Activated naive CD4-positive, alpha-beta T cell (primary cell): ENCODE data around the gene SLC35D1.
"Not testable (repeated sequence)": the region's sequence is repeated elsewhere in the genome, so short reads cannot be mapped to it uniquely, and the experiment has no call there.

ENCODE experiments used
- DNase-seq, 4 experiments: peaks; one replicate each; lab custom pipeline; 2025; lab: John Stamatoyannopoulos, UW

The SLC35D1 gene

DNA sequence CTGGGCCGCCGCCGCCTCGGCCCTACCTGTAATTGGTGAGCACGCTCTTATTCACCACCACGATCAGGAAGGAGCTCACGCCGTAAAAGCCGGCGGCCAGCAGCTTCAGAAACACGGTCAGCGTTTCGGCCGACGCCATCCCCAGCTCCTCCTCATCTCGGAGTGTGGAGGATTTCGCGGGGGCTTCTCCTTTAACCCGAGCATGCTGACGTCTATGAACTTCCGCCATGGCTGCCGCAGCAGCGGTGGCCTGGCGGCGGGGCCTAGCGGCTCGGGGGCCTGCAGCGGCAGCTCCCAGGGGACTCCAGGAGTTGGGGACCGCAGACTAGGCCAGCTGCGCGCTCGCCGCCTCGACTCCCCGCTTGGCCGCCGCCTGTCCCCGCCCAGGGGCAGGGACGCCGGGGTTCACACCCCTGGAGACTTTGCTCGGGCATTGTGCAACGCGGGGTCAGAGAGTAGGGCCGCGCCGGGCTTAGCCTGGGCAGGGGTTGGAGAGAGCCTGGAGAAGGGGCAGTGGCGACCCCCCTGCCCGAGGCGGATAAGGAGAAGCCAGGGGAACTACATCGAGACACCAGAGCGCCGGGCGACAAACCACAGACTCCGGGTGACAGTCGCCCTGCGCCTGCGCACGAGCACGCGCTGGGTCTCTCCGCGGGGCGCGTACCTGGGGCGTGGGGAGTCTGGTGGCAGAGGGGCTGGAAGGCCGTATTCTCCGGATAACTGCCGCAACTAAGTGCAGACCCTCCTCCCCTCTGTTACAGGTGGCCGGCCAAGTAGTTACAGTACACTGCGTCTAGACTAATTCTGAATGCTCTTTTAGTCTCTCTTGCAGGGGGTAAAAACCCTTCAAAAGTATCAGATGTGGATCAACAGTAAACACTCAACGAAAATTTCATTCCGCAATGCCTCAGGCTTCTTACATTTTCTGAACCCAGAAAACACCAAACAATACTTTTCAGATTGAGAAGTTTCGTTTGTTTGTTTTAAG, at the start of gene SLC35D1:
Gene SLC35D1, minus strand, starts transcription at position 364 of the 988 bp plus-strand sequence. Its CDS starts 135 bp downstream, at position 229.
- DNase-seq, result peak; percentile 33 to 69 (median 60)

- no peak for DNase-seq
These were observed 49.6 kb upstream of the SLC35D1 start for GRCh38 chr1:67103548-67103947.

DNA sequence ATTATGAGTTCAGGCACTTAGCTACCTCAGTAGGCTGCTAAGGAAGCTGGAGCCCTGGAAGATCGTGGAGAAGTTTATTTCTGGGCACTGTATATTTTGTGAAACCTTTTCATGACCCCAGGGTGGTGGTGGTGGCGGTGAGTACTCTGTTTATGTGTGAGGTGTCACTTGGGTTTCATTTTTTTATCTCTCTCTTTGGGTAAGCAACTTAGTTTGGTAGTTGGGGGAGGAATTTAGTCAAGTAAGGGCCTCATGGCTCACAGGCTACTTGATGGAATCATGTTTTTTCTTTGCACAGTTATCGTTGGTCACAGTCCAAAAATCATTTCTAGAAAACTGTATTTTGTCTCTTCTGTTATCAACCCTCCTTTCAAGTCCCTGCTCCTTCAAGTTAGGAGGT, 46.9 kb upstream of the SLC35D1 start:
- DNase-seq, result no peak

DNA sequence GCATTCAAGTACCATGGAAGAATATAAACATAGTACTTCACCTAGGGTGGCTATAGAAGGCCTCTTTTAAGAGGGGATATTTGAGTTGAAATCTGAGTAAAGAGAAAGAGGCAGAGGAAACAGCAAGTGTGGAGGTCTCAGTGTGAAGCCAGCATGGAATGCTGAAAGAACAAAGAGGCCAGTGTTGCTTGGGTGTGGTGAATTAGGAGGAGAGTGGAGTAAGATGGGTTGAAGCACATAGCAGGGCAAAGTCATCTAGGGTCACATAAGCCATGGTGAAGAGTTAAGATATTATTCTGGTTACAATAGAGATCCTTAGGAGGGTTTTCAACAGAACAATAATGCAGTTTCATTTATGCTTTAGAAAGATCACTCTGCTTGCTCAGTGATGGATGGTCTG, 43.4 kb upstream of the SLC35D1 start:
- no peak for DNase-seq

DNA sequence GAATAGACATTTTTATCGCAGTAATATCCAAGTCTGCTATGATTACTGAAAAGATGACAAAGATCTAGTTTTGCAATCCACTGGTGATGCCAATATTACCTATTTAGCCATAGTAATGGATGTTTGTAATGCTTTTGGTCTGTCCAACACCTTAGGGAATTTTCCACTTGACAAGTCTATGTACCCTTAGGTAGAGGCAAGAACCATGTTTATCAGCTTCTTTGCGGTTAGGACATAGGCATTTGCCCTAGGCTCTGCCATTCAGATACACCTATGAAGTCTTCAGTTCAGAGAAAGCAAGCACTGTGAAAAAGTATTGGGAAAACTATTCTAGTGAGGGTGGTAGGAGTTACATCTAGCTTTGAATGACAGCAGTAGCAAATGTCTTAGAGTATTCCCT, 40.2 kb upstream of the SLC35D1 start:
- no peak for DNase-seq

DNA sequence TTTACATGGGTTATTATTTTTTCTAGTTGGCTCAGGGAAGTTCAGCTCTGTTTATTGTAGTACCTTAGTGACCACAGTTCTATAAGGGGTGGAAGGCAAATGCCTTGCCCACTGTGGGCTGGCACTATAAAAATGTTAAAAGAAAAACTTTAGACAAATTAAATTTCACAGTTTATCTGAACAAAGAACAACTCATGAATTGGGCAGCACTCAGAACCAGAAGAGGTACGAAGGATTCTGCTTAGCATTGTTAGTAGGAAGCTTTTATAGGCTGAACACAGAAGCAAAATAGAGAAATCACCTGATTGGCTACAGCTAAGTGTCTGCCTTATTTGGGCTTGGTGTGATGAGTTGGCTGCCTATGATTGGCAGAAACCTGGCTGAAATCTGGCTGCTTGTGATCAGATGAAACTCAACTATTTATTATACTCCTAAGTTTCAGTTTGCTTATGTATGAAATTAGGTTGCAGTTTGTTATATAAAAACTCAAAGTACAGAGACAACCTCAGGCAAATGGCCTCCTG, 35.8 kb upstream of the SLC35D1 start:
- DNase-seq, result no peak

GRCh38 chr1:67088440-67088839, 34.5 kb upstream of the SLC35D1 start:
- DNase-seq, result no peak

DNA sequence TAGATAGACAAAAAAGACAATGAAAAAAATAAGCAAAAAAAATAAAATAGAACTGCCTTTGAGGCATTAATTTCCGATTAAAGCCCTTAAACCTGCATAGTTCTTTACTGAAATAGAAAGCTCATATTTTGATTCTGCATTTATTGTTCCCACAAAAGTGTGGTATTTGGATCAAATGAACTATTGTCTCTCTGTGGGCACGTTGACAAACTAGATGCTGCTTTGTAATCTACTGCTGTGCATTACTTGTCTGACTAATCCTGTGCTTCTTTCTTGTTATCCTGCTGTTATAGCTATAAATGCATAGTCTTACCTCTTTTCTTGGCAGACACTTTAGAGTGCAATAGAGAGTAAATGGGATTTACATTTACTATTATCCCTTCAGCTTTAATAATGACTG, 31.4 kb upstream of the SLC35D1 start:
- DNase-seq, result no peak

DNA sequence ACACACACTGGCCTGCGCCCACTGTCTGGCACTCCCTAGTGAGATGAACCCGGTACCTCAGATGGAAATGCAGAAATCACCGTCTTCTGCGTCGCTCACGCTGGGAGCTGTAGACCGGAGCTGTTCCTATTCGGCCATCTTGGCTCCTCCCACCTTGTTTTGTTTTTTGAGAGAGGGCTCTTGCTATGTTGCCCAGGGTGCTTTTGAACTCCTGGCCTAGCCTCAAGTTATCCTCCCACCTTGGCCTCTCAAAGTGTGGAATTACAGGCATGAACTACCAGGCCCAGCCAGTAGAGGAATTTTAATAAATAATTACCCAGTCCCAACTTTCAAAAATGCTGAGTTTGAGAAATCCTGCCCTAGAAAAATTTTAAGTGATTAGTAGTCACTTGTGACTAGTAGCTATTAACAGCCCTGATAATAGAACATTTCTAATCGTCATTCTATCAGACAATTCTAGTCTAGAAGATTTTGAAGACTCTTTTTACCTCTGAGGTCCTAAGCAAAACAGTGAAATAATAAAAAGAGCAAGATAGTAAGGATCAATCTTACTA, 30.9 kb upstream of the SLC35D1 start:
- no peak for DNase-seq

GRCh38 chr1:67078291-67078690, 24.3 kb upstream of the SLC35D1 start:
- DNase-seq, result no peak

GRCh38 chr1:67077593-67077992, 23.6 kb upstream of the SLC35D1 start:
- DNase-seq, result no peak

GRCh38 chr1:67072749-67073148, 18.8 kb upstream of the SLC35D1 start:
- DNase-seq, result no peak

- not testable (repeated sequence) for DNase-seq
These were observed 13.7 kb upstream of the SLC35D1 start for GRCh38 chr1:67067655-67068054.

DNA sequence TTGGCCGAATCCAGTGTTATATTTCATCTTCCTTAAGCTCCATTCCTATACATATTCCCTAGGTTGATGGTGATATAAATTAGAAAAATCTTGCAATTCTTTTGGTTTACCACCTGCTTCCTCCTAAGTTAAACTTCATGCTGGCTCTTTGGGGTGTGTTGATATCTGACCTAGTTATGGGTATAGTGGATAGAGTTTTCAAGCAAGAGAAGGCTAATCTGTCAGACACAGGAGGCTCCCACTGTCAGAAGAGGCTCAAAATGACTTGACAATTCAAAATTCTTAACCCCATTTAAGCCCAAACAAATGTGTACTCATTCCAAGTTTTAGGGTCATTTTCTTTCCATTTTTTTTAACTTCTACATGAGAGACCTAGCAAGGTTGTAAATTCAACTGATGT, 8.5 kb upstream of the SLC35D1 start:
- no peak for DNase-seq

GRCh38 chr1:67061266-67061665, 7.3 kb upstream of the SLC35D1 start:
- DNase-seq, result no peak

- no peak for DNase-seq
These were observed 6.9 kb upstream of the SLC35D1 start for GRCh38 chr1:67060811-67061218.

GRCh38 chr1:67059346-67059745, 5.4 kb upstream of the SLC35D1 start:
- DNase-seq, result no peak

DNA sequence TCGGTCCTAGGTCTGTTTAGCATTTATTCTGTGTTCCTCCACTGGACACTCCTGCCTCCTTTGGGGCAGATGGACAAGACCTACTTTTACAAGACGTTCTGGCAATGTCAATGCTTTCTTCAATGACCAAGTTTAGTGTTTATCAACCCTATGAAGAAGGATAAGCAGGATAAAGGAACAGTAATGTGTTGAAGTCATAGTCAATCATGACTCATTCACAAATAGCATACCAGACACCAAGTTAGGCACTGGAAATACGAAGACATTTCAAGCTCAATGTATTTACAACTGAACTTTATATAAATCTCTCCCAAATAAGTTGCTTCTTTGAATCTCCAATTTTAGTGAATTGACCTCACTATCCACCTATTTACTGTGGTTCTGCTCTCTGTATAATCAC, 4.8 kb upstream of the SLC35D1 start:
- DNase-seq, result no peak

DNA sequence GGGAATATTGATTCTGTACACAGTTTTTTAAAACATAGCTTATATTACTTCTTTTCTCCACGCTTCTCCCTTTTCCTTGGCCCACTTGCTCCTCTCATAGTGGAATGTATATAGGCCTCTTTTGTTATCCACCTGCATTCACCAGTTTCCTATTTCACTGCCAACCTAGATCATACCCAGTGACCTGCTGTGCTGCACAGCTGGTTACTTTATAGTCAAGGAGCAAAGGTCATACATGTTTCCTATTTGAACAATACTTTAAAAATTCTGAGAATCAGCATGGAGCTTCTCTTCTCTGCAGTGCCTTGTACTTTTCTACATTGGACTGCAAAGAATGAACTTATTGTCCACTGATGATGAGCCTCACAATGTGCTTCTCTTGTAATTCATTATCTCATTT, 4.3 kb upstream of the SLC35D1 start:
- no peak for DNase-seq

GRCh38 chr1:67053535-67053784, 488 bp downstream of the SLC35D1 start:
- DNase-seq, result peak in 3 of 4 experiments; percentile 33 to 38 (median 34)

DNA sequence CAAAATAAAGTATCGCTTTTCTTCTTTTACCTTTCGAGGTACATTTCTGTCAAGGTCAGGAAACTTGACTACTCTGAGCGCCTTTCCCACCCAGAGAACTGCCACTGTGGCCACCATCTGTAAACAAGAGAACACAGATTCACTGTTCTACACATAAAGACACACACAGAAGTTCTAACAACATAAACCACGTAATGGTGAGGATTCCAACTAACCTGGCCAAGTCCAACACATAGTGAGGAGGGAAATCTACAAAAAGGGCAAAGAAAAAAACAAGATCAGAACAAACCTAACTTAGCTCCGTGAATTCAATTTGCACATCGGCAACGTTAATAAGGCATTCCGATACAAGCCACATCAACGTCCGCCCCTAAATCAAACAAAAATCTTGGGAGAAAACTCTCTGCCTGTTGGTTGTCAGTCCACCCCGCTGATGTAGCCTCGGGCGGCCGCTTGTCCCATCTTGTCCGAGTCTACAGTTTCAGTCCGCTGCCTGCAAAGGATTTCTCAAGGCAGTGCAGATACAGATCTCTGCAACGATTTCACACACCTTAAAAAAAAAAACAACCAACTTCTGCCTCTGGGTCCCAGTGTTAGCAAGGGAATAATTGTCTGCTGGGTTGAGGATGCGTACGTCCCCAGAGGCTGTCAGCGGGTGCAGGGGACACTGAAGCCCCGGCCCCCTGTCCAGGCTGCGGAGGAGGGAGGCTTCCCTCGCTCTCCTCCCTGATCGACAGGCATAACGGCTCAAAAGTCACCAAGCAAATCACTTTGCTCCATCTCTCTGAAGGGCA, 1.0 kb downstream of the SLC35D1 start:
- peak in 1 of 4 experiments; percentile 5 for DNase-seq

- no peak for DNase-seq
These were observed 2.8 kb downstream of the SLC35D1 start for GRCh38 chr1:67051196-67051595.
